GM18526 (cell line): Measurements from ENCODE around the gene ARHGAP25.

Source experiments
- POLR2A ChIP-seq: IDR thresholded peaks from 3 replicates; pipeline ENCODE4 v1.6.1; 2011; ENCODE audit not compliant: insufficient read length; ENCODE audit errors: extremely low read depth

The ARHGAP25 gene

DNA sequence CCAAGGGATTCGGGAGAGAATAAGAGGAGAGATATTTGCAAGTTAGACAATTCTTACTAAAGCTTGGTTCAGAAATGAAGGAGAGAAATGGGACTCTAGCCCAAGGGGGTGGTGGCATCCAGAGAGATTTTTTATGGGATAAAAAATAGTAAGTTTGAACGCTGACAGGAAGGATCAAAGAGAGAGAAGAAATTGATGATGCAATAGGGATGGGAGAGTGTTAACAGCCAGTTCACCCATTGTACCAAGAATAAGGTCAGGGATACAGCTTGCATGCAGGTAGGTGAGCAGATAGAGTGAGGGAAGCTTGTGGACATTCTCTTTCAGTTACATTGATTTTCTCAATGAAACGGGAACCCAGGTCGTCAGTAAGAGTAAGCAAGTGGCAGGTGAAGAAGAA is 1.2 kb upstream of the ARHGAP25 start:
- TF ChIP-seq POLR2A: no peak

DNA sequence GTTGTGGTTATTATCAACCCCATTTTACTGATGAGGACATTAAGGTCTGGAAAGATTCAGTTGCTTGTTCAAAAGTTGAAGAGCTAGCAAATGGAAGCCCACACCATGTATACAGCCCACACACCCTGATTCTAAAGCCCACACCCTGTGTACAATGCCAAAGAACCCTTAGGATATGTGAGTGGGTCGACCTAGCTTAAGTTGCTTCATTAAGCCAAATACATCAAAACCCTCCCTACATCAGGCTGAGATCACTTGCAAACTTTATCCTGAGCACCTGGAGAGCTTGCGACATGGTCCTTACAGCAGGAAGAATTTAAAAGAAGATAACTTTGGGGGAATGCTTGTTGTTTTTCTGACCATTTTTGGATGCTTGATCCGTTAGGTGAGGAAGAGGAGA is 435 bp upstream of the ARHGAP25 start:
- no peak for TF ChIP-seq POLR2A

DNA sequence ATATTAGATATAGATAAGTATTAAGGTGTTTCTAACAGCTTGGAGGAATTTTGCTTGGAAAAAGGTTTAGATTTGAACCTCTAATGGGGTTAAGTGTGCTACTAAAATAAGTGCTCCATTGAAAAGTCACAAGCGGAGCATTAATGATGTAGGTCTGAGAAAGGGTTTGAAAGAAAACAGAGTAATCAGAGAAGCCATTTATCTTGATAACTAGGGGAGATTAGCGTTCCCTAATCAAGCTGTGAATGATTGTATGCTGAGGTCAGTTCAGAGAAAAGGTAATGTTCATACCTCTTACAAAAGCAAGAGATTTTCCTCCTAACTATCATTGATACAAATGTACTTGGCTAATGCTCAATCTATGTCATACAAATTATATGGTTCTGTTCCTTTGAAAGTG is 1.5 kb downstream of the ARHGAP25 start:
- no peak for TF ChIP-seq POLR2A

DNA sequence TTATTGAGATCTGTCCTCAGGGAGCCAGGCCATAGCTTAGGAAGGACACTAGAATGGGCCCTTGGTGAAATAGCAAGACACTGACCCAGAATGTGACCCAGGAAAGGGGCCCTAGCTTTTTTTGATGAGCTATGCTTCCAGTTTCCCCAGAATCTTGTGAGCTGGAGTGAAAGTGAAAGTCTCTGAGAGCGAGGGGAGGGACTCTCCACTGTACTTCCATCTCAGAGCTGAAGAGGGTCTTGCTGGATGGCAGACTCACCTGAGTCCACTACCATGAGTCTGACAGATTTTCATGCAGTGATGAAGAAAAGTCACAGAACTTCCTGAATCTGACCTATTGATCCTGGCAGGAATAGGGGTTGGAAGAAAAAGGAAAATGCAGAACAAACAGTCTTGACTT is 3.1 kb downstream of the ARHGAP25 start:
- TF ChIP-seq POLR2A: peak; percentile 28

DNA sequence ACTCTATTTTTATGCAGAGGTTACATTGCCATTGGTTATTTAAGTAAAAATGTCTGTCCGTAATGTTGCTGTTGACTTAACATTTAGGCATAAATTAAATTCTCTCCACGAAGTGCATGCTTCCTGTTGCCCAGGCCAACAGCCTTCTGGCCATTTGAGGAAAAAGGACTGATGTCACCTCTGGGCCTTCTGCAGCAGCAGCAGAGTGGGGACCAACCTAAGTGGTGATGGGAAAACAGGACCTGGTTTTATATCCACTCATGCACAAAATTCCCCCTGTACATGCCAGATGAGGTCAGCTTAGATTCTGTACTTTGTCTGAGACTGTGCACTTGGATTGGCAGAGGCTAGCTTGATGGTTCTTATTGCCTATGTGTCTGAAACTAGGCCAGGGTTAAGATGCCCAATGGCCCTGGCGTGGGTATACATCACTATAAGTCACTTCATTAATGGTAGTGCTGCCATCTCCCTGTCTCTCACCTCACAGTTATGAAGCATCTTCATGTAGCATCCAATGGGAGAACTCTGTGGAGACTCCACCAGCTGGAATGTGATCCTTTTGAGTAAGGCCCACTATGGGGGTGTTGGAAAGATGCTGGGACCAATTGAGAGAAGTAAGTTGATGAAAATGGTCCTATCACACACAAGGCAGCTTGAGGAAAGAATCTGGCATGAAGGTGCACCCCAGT is 4.4 kb downstream of the ARHGAP25 start:
- TF ChIP-seq POLR2A: no peak

DNA sequence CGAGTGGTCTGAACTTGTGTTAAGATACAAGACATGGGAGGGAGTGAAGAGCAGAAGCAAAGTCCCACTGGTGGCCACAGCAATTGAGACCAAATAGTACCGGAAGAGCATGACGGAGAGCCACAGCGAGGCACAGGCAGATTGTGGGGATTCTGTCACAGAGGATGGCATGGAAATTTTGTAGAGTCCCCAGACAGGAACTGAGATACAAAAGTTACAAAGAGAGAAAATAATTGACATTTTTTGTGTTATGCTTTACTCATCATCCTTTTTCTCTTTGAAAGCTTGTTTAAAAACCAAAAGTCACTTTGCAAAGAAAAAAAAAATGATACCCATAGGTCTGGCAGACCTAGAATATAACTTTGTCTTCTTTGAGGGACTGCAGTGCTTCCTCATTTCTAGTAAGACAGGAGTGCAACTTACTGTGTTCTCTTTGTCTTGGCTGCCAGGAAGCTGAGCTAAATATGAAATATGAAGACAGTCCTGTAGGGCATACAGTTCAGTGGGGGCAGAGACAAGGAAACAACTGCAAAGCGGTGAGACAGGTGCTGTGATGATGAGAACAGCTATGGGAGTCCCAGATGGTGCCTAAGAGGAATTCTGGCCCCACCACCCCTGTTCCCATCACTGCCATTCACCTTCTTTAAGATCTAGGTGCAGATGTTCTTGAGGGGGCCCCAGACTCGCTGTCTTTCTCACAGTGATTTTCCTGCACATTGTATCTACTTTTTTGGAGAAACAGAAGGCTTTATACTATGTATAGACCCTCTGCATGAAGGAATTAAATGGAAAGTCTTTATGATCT is 5.2 kb downstream of the ARHGAP25 start:
- TF ChIP-seq POLR2A: no peak

DNA sequence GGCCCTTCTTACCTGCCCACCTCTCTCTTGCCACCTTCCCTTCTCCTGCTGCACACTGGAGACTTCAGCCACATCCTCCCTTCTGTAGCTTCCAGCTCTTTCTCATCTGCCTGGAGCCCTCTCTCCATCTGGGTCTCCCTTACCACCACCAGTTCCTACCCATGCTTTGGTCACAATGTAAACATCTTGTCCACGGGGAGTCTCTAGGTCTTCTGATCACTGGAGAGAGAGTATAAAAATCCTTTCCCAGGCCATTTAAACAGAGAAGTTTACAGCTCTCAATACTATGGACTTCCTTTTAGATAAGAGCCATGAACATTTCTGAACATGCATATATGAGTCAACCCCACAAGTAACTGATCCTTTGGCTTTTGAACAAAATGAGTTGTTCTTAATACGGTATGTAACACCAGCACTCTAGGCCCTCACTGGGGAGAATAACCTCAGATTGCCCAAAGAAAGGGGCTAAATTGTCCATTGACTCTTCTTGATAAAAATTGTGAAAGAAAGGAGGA is 5.8 kb downstream of the ARHGAP25 start:
- no peak for TF ChIP-seq POLR2A

DNA sequence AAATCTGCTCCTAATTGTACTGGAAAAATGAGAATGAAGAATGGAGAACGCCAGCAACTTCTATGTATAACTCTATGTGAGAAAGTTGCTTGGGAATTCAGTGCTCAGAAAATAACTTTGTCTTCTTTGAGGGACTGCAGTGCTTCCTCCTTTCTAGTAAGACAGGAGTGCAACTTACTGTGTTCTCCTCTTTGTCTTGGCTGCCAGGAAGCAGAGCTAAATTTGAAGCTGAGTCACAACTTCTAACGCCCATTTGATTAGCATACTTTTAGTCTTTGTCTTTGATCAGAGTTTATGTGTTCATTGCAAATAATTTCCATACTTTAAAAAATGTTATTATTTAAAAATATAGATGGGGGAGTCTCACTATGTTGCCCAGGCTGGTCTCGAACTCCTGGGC is 6.6 kb downstream of the ARHGAP25 start:
- TF ChIP-seq POLR2A: no peak

DNA sequence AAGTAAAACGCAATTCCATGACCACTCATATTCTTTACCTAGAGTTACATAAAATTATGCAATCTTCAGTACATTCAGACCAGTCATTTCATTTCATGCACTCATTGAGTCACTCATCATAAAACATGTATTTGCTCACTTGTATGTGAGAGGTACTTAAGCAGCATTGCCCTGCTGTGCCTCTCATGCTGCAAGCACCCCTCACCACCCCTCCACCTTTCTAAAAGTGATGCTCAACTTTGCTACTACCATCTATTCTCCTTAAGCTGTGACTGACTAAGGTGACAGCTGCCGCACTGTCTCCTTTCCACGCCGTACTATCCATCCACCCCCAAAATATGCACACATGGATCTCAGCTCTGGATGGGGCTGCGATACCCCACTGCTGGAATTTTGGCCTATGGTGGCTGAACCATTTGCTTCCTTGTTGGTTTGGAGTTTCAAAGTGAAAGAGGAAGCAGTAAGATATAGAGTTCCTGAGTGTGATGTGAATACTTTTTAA is 7.2 kb downstream of the ARHGAP25 start:
- no peak for TF ChIP-seq POLR2A

DNA sequence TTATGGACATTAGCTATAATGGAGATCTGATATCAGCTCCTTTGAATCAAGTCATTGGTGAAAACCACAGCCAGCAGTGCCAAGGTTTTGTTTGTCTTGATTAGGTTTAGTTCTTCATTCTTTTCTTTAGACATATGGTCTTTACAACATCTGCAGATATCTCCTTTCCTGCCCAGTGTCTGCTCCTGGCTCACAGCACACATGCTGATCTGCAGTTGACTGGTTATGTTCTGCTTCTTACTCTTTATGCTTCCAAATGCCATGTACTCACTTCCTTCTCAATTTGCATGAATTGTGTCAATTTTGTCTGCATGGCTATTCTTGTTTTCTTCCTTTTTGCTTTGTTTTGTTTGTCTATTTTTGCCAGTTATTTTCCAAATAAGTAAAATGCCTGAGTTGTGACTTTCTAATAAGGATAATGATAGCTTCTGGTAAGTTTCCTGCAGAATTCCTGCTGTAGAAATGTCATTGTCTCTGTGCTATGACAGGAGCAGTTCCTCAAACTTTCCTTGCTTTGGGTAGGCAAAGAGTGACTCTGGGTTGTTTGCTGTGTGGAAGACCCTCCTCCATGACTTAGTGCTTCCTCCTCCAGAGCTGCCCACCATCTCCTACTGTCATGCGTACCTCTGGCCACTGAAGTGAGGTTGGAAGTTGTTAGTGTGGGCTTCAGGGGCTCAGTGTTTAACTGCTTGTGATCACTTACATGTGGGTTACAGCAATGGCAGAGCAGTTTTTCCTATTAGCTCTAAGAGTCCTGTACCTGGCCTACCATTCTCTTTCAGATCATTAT is 8.2 kb downstream of the ARHGAP25 start:
- TF ChIP-seq POLR2A: peak; percentile 23

DNA sequence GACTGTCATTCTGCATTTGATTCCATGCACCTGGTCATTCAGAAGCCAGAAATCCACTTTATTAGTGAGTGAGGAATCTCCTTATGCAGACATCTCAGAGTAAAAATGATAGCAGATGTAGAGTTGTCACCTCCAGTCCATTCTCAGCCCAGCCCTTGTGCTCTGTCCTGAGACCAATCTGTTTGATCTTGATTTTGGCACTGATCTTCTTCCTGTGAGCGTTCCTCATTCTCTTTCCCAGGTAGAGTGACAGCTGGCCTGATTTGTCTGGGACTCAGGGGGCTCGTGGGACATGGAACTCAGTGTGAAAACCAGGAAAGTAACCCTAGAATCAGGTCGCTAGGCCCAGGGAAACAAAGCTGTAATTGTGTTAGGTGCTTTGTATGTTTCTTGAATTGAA is 8.9 kb downstream of the ARHGAP25 start:
- no peak for TF ChIP-seq POLR2A

DNA sequence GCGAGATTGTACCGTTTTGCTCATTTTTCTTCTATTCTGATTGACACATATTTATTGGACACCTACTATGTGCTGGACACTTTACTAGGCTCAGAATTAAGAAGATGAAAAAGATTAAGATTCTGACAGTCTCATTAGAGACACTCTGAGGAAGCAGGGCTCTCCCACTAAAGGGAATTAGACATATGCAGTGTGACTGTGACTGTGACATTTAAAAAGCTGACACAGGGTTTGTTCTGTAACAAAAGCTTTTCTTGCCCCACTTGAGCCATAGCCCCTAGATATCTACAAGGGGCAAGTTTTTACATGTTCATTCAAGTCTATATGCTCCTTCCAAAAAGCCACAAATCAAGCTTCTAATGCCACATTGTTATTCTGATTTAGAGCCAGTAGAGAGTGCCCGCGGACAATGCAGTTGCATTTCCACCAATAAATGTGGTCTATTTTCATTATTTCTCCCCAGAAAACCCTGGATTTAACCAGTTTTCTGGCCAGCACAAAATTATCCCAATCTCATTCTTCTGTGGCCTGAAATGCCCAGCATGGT is 9.8 kb downstream of the ARHGAP25 start:
- TF ChIP-seq POLR2A: no peak

DNA sequence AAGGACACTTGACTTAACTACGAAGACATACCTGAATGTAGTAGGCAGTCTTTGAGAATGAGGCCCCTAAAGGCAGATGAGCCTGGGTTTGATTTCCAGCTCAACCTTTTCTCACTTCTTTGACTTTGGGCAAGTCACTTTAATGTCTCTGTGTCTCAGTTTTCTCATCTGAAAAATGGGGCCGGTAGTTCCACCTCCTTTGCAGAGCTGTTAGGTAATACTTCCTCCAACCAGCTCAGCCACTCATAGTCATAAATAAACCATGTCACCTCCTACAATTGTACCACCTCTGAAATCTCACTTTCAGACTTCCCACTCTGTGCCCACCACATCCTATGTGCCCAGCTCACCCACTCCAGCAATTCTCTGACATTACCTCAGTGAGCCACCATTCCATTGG is 10.4 kb downstream of the ARHGAP25 start:
- no peak for TF ChIP-seq POLR2A

DNA sequence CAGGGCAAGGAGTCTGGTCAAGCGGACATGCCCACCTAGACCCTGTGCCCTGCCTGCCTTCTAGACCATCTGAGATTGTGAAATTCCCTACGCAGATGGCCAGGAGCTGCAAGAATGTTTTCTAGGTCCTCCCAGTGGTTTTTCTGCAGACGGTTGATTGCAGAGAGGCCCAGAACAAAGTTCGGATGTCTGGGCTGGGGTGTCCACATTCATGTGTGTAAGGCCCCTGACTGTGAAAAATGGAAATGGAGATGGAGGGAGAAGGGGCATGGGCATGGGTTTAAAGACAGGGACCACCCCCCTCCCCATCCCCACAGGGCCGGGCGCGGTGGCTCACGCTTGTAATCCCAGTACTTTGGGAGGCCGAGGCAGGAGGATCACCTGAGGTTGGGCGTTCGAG is 11.8 kb downstream of the ARHGAP25 start:
- TF ChIP-seq POLR2A: no peak

DNA sequence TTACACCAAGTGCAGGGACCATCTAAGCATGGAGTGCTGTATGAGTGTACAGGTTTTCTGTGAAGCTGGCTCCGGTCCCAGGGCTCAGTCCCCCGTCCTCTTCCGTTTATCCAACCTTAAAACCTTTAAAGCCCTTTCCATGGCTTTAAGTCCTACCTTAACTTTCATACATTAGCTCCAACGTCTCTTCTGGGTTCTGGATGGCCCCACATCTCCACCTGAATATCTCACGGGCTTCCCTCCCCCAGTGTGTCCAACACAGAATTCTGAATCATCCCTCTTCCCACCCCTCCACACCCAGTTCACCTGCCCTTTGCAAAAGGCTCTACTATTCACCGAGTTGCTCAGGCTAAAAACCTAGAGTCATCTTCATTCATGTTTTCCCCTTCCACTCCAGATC is 12.8 kb downstream of the ARHGAP25 start:
- TF ChIP-seq POLR2A: no peak
